NCI-H2107 (cell line): ENCODE data around the gene TAL1.
"Not testable (repeated sequence)": the region's sequence is repeated elsewhere in the genome, so short reads cannot be mapped to it uniquely, and the experiment has no call there.

ENCODE experiments used
- DNase-seq: peaks from one replicate; lab custom pipeline; 2025; lab: John Stamatoyannopoulos, UW

Gene TAL1

DNA sequence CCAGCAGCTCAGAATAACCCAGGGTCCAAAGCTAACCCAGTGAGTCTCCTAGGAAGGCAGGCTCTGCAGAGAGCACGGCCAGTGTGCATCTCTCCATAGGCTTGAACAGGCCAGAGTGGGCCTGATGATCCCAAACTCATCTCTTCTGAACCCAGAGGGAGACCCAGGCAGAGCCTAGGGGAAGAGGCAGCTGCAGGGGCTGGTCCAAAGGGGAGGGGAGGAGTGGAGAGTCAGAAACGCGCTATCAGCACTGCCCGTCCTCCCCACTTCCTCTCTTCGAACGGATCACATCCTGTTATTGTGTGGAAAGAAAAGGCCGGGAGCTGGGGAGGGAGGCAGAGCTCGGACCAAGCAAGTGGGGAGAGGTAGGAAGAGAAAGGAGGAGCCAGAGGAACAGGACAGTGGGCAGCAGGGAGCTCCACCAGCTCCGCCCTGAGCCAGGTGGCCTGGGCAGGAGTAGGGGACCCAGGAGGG lies 20.2 kb downstream of the TAL1 start:
- no peak for DNase-seq

DNA sequence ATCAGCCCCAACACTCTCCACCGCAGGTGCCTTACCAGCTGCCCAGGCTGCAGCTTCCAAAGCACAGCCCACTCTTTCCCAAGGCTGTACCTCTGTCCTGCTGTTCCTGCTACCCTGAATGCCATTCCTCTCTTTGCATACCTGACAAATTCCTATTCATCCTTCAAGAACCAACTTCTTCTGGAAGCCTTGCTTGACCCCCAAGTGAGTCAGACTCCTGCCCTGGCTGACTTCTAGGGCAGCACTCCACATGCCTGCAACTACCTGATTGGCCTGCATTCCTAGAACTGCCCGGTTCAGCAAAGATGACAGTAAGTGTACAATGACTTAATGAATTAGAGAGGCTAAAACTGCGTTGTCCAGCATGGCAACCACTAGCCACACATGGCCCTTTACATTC lies 21.4 kb downstream of the TAL1 start:
- no peak for DNase-seq

DNA sequence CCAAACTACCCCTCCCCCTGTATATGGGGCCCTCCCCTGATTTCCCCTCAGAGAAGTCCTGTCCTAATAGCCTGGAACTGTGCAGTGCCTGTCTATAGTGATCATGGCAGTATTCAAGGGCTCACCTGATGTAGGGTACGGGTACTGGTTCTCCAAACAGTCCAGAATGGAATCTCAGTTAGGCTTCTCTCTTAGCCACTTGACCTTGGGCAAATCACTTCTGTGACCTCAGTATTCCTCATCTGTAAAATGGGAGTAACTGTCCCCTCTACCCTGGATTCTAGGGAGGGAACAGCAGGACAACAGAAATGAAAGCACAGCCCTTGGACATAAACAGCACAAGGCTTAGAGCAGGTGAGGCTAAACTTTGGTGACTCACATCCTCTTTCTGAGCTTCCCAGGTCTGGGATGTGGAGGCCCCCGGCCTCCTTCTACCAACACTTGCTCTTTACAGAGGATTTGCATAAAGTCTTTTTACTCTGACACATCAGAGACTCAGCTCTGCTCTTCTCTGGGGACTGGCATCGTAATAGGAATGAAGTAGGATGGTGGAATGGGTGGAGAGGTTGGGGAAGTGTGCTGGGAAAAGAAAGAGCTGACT lies 22.2 kb downstream of the TAL1 start:
- DNase-seq = no peak

DNA sequence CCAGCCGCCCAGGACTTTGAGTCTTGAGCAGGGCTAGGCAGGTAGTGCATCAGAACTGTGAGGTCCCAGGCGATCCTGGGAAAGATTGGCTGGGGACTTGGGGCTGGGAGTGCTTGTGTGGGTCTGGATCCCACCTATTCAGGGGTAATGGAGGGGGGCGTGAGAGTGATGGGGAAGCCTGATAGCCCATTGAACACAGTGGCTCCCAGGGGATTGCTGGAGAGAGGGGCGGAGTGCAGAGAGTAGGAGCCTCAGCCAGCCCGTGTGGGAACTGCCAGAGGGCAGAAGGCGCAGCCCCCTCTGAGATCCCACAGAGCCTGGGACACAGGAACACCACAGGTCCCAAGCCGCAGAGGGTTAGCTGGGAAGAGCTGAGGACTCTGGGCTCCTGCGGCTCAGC lies 22.9 kb downstream of the TAL1 start:
- DNase-seq = no peak

DNA sequence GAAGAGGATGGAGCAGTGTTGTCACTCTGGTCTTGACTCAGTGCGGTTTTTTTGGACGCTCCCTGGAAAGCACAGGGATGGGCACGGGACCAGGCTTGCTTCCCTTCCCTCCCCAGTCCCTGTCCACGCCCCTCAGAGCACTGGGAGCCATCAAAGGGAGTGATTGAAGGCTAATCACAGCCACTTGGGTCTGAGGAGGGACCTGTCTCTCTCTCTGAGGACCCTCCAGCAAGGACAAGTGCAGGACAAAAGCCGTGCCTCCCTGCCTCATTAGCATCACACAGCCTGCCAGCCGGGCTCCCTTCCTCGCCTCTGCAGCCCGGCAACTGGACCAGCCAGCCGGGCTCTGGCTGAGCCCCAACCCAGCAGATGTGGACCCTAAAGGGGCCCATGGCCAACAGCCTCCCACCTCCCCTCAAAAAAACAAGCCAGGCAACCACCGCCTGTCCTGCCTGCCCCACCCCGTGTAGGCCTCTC lies 23.6 kb downstream of the TAL1 start:
- no peak for DNase-seq

DNA sequence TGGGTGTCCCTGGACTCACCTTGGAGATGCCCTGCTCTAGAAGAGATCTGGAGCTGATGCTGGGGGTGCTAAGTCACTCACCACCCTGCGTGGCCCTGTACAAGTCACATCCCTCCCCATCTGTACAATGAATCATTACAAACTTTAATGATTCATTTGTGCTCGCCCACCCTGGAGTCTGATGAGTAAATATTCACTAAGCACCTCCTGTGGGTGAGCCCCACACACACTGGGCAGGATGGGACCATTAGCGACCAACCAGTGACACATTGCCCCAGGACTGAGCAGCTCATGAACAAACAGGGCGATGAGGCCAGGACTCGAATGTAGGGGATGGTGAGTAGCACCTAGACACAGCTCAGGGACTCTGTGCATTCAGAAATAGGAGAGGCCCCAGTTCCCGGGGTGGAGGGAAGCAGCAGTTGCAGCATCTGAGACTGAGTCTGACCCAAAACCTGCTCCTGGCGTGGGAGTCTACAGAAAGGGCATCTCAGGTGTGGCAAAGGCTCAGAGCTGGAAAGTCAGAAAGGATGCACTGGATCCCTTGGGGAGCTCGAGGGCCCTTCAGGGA lies 24.1 kb downstream of the TAL1 start:
- no peak for DNase-seq

DNA sequence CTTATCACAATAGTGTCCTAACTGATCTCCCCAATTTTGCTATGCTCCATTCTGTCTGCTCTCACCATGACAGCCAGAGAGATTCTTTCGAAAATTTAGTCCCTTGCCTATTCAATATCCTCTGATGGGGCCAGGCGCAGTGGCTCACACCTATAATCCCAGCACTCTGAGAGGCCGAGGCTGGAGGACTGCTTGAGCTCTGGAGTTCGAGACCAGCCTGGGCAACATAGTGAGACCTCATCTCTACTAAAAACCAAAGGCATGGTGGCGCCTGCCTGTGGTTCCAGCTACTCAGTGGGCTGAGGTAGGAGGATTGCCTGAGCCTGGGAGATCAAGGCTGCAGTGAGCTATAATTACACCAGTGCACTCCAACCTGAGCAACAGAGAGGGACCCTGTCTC lies 26.1 kb downstream of the TAL1 start:
- DNase-seq = no peak

DNA sequence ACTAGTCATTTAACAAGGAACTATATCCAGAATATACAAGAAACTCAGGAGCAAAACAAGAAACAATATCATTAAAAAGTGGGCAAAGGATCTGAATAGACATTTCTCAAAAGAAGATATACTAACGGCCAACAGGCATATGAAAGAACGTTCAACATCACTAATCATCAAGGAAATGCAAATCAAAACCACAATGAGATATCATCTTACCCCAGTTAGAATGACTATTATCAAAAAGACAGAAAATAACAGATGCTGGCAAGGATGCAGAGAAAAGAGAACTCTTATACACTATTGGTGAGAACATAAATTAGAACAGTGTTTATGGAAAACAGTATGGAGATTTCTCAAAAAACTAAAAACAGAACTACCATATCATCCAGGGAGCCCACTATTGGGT lies 28.5 kb downstream of the TAL1 start:
- DNase-seq = not testable (repeated sequence)

DNA sequence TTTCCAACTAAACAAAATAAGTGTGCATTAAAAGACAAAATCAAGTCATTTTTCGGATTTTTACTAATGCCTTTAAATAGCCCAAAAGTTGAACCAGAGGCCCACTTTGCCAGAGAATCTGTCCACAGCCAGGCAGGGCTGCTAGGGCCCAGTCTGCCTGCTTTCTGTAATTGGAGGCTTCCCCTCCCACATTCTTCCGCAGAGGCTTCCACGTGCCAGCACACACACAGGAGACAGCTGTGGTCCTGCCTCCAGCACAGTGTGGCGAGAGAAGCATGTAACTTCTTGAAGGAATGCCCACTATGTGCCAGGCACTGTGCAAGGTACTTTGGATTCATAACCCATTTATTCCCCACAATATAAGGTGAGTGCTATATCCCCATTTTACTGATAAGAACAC lies 30.8 kb downstream of the TAL1 start:
- DNase-seq = no peak

DNA sequence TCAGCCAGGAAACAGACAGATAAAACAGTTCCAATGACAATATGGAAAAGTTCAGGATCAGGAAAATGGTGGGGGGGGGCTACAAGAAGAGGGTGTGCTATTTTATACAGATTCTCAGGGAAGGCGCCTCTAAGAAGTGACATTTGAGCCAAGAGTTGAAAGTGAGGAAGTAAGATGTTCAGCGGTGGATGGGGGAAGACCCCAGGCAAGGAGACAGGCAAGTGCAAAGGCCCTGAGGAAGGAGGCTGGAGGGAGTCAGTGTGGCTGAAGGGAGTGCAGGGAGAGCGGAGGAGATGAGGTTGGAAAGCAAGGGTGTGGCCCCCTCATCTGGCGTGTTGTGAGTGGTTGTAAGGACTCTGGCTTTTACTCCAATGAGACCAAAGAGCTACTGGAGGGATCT lies 33.8 kb downstream of the TAL1 start:
- no peak for DNase-seq

DNA sequence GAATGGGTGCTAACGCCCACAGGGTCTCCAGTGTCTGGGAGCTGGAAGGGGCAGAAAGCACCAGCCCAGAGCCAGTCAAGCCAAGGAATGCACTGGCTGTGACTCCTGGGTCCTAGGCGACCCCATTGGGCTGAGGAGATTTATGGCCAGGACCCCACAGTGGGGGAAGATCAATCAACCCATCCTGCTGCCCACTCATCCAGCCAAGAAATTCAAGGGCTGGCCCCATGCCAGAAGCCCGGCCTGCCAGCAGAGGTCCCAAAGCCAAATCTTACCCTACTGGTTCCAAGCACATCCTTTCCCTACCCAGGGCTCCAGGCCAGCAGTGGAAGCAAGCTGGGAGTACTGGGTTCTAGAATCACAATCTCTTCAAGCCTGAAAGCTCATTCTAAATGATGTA lies 35.4 kb downstream of the TAL1 start:
- no peak for DNase-seq

DNA sequence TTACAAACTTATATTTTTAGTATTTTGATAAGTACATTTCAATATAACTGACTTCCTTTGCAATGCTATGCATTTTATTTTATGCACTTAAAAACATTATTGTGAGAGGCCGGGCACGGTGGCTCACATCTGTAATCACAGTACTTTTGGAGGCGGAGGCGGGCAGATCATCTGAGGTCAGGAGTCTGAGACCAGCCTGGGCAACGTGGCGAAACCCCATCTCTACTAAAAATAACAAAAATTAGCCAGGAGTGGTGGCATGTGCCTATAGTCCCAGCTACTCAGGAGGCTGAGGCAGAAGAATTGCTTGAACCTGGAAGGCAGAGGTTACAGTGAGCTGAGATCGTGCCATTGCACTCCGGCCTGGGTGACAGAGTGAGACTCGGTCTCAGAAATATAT lies 36.0 kb downstream of the TAL1 start:
- not testable (repeated sequence) for DNase-seq

DNA sequence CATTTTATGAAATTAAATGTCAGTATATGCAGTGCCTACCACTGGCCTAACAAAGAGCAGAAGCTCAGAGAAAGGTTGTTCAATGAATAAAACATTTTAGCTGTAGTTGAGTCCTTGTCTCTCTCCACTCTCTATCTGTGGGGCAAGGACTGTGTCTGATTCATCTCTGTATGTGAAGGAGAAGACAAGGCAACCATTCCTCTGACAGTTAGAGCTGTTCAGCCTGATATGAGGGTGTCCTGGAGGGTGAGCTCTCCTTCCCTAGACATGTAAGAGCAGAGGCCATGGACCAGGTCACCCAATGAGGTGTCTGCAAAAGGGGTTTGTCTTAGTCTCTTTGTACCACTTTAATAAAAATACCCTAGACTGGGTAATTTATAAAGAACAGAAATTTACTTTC lies 37.7 kb downstream of the TAL1 start:
- no peak for DNase-seq

DNA sequence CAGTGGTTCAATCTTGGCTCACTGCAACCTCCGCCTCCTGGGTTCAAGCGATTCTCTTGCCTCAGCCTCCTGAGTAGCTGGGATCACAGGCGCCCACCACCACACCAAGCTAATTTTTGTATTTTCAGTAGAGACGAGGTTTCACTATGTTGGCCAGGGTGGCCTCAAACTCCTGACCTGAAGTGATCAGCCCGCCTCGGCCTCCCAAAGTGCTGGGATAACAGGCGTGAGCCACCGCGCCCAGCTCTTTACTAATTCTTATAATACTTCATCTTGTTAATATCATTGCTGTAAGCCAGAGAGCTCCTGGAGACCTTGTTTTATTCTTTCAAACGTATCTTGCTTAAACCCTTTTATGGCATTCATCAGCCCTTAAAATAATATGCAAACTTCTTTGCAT lies 38.5 kb downstream of the TAL1 start:
- DNase-seq = not testable (repeated sequence)

DNA sequence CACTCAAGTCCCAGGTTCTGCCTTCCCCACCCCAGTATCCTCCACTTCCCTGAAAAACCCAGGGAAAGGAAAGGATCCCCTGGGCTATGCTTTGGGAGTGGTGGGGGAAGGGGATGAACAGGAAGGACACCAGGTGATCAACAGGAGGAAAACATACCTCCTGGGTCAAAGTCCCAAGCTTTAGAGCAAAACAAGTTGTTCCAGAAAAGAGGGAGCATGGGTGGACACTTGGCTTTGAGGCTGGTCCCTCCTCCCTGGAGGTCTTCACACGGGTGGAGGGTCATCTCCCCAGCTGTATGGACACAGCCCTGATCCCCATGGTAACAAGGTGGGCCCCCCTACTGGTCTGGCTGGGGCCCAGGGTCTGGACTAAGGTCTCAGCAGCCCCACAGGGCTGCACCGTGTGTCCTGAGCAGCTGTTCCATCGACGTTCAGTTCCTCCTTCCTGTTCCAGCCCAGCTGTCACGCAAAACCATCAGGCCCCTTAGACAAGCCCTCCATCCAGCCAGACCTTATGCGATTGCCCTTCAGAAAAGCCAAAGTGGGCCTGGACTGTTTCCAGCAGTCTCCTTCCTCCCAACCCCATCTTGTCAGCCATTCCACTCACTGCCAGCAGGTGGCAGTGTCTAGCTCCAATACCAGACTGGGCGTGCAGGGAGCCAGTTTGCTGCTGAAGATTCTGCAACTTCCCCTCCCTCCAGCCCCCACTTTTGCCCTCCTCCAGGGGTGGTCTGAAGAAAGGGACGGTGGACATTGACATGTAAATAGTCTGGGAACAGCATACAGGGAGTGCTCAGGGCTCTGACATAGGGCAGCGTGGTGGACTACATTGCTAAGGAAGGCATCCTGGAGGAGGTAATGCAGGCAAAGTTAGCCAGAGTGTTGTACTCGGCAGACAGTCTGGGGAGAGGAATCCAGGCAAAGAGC lies 39.3 kb downstream of the TAL1 start:
- DNase-seq = no peak

DNA sequence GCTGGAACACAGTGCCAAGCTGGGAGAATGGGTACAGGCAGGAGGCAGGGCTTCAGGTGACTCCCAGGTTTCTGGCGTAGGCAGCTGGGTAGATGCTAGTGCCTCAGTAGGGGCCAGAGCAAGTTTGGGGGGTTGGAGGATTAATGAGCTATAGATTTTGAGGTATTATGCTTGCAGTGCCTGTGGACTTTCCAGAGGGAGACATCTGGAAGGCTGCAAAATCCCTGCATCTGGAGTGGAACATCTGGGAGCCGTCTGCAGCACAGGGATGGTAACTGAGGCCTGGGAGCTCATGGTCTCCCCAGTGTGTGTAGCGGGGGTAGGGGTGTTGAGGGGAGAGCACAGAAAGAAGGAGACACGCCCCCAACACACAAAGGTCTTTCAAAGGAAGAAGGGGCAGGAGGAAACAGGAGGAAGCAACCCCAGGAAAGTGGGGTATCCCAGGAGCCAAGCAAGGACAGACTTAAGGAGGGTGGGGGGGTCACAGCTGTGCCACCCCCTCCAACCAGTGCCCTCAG lies 40.0 kb downstream of the TAL1 start:
- DNase-seq = no peak

DNA sequence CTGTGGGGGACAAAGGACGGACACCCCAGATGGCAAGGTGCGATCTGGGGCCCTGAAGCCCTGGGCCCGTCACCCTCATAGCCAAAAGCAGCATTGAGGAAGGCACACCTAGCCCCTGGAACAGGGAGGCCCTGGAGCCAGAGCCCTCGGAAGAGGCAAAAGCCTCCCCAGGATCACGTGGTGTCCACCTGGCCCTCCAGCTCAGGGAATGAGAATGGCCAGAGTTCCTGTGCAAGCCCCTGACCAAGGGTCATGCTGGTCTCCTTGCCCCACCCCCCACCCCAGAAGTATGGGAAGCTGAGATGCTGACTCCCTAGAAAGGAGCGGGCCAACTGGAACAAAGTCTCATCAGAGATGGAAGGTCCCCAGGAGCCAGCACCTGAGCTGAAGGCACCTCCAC lies 41.2 kb downstream of the TAL1 start:
- no peak for DNase-seq

DNA sequence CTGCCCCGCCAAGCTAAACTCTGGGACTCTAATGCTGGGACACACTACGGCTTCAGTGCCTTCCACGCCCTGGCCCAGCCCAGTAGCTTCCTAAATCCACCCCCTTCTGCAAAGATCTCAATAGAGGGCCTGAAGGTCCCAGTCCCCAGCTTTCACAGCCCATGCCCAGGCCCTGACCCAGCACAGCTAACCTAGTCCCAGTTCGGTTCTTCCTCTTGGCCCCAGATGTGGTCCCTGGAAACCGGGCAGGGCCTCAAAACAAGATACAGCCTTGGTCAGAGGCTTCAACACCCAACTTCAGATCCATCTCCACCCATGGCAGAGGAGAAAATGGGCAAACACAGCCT lies 41.5 kb downstream of the TAL1 start:
- DNase-seq = no peak

DNA sequence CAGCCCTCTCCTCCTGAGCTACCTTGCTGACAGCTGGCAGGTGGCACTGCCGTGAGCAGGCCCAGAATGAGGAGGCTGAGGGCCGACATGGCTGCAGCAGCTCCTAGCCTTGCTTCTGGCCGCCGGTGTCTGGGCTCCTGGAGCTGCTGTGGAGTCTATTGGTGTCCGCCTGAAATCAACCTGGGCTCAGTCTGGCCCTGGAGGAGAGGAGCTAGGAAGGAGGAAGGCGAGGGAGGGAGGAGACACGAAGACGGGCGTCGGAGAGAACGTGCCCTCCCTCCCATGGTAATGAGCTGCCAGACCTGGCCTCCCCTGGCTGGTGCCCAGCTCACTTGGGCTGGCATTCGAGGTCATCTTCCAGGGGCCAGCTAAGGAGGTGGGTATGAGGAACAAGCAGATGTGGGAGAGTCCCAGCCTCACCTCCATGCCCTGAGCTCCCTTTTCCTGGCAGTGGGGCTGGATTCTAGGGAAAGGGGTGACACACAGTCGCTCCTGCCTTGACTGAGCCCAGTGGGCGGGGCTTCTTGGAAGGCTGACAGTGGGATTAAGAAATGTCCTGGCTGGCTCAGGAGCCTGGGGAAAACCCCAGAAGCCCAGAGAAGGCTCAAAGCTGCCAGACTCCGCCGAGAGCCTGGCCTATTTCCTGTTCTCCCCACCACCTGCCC lies 42.0 kb downstream of the TAL1 start, which contains the start of gene PDZK1IP1:
Gene PDZK1IP1 (minus strand): TSS at position 193 of the 665 bp plus-strand sequence. CDS start 104 bp downstream, at position 89.
- DNase-seq = no peak

DNA sequence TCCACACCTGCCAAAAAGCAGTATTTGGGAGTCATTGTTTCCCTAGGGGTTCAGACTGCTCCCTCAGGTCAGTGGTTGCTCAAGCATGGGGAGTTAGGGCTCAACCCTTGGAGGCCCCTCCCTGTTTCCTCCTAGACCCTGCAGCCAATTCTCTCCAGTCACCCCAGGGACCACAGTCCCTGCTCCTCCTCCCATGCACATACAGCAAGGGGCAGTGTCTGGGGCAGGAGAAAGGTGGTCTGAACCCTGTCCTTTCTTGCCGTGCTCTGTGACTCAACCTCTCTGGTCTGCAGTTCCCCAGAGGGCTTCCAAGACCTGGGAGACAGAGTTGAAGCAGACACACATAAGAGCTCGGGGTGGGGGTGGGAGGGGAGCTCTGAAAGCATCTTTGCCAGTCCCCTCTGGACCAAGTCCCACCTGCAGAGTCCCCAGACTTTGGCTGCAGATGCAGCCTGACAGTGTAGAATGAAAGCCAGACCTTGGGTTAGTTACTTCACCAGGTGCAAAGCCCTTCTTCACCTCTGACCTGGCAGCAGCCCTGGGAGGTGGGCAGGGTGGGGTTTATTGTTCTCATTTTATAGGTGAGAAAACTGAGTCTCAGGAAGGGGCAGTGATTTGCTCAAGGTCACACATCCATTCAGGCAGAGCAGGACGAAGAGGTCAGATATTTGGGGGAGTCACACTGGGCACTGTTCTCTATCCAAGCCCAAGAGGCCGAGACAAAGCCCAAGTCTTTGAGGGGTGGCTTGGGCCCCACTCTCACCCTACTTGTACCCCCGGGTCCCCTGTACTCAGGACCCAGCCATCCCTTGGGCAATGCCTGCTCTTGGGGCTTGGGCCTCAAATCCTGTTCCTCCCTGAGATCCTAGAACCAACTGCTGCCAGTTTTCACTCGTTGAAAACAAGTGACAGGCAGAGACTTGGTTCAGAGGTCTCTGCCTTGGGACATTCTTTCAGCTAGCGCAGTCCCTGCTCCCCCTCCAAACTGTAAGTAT lies 42.9 kb downstream of the TAL1 start:
- DNase-seq = no peak

DNA sequence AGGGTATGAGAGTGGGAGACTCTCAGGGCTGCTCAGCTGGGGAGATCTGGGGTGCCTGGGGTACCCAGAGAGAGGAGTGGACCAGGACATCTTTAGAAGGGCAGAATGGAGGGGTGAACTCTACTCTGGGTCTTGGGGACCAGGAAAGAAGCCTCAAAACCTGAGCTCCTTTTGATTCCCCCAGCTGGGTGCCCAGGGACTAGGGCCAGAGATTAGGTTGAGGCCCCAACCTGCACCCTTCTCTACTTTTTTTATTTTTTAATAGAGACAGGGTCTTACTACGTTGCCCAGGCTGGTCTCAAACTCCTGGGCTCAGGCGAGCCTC lies 44.1 kb downstream of the TAL1 start:
- no peak for DNase-seq
